ELF-1 (cell line): ENCODE results near the gene RXFP4.
"Not testable (repeated sequence)": the region's sequence is repeated elsewhere in the genome, so short reads cannot be mapped to it uniquely, and the experiment has no call there.

Source experiments
- DNase-seq: peaks from one replicate; pipeline ENCODE4 v3.0.0-alpha.2; 2016; ENCODE audit warnings: low read depth, low spot score

The RXFP4 gene, protein sequence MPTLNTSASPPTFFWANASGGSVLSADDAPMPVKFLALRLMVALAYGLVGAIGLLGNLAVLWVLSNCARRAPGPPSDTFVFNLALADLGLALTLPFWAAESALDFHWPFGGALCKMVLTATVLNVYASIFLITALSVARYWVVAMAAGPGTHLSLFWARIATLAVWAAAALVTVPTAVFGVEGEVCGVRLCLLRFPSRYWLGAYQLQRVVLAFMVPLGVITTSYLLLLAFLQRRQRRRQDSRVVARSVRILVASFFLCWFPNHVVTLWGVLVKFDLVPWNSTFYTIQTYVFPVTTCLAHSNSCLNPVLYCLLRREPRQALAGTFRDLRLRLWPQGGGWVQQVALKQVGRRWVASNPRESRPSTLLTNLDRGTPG

DNA sequence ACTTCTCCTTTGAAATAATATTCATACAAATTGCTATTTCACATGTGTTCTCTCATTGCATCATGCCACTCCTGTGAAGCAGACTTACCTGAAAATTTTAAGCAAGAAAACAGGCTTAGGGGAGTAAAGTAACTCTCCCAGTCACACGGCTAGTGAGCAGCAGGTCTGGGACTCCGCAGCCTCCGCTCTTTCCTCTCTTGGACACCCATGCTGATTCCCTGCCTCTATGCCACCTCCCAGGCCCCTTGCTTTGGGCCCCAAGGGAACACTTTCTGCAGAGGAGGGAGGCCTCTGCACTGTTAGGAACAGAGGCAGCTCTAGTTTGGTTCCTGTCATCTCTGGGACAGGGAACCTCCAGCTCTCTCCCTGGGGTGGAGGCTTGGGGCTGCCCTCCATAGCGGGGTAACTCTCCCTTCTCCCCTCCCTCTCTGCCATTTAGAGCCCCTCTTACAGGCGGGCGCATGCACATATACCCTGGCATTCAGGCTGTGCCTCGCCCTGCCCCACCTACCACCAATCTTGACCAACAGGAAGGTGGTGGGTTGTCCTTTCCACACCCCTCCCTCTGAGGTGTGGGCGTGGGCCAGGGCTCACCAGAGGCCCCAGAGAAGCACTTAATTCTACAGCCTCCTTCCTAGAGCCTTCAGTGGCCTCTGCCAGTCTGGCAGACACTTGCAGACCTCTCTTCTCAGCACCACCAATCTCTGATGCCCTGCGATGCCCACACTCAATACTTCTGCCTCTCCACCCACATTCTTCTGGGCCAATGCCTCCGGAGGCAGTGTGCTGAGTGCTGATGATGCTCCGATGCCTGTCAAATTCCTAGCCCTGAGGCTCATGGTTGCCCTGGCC is at the start of gene RXFP4:
Gene RXFP4 (plus strand): TSS at position 646 of the 852 bp plus-strand sequence. CDS start 72 bp downstream, at position 718.
- no peak for DNase-seq

DNA sequence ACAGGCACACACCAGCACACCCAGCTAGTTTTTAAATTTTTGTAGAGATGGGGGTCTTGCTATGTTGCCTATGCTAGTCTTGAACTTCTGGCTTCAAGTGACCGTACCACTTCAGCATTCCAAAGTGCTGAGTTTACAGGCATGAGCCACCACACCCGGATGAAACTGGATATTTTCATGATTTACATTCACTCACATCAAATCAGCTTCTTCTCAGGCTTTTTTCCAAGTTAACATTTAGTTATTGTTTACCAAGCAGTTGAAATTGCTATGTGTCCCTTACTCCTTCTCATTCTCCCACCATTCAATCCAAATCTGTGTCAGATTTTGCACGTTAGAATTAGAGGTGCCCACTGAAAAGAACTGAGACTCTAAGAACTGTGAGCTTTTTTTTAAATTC is 48.6 kb upstream of the RXFP4 start:
- no peak for DNase-seq

DNA sequence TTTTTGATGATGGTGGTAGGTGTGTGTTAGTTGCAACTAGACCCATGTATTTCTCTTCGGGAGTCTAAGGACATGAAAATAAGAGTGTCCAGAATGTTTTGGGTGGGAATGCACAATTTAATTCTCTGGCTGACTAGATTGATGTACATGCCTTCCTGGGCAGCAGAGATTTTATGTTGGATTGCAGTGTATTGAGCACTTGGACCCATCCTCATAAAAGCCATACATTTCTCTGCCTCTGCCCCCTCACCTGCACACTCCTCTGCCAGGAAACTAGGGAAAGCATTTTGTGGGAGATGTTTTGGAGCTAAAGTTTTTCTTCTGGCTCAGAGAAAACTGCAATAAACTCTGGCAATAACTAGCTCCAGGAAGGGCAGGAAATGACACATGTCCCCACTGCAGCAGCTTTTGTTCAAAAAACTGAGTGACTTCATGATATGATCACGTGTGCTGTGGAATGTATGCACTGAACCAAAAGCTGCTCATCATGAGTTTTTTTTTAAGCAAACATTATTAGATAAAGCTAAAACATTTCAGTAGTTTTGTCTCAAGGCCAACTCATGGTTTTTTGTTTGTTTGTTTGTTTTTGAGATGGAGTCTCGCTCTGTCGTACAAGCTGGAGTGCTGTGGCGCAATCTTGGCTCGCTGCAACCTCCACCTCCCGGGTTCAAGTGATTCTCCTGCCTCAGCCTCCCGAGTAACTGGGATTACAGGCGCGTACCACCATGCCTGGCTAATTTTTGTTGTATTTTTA is 47.9 kb upstream of the RXFP4 start:
- no peak for DNase-seq

DNA sequence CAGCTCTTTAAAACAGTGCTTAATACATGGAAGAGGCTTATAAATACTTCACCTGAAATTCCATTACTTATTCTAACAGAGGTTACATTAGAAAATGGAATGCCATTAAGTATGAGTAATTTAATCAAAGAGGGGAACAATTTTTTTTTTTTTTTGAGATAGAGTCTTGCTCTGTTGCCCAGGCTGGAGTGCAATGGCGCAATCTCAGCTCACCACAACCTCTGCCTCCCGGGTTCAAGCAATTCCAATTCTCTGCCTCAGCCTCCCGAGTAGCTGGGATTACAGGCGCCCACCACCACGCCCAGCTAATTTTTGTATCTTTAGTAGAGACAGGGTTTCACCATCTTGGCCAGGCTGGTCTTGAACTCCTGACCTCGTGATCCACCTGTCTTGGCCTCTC is 45.8 kb upstream of the RXFP4 start:
- not testable (repeated sequence) for DNase-seq

DNA sequence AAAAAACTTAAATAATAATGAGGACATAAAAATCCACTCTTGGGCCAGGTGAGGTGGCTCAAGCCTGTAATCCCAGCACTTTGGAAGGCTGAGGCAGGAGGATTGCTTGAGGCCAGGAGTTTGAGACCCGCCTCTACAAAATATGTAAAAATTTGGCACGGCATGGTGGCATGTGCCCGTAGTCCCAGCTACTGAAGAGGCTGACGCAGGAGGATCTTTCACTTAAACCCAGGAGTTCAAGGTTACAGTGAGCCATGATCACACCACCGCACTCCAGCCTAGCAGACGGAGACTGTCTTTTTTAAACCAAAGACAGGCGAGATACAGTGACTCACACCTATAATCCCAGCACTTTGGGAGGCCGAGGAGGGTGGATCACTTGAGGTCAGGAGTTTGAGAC is 45.0 kb upstream of the RXFP4 start:
- not testable (repeated sequence) for DNase-seq

DNA sequence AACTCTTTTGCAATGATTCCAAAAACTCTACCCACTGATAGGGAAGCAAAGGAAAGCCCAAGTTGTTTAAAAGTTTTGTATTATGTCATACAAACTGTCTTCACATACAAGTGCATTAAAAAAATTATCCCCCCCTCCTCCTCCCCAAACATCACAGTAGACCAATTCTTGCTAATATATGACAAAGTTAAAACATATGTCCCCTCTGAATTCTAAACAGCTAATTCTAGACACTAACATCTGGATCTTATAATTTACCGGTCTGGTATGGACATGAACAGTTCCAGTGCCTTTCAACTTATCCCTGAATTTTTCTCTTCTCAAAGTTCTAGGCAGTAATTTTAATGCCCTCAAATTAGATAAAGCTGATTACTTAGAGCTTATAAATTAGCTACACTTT is 43.7 kb upstream of the RXFP4 start:
- no peak for DNase-seq

DNA sequence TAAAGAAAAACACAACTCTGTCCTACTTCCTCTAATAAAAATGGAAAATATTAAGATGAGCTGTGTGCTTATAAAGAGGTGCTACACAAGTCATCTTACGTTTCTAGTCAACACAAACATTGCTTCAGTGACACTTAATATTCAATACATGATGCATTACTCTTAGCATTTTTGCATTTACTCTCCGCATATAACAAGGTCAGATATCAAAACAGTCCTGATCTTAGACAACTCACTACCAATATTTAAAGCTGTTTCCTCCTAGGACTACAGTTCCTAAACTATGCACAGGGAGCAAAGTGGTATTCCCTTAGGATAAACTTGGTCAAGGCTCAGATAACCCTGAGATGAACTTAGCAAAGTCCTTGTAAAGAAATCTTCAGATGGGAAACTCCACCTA is 42.5 kb upstream of the RXFP4 start:
- no peak for DNase-seq

DNA sequence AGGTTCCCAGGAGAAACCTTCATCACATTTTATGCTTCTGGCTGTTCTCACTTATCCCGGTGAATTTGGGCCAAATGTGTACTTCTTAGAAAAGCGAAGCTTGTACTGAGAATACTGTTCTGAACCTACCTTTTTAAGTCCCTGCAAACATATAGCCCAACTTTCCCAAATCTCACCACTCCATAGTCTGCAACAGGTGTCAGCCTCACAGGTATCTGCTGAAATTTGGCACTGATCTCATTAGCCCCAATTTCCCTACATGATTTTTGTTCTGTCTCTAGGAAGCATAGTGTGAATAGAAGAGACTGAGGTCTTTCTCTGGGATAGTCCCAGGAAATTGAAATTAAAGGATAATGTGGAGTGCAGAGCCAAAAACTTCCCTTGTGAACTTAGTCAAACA is 41.8 kb upstream of the RXFP4 start:
- no peak for DNase-seq

DNA sequence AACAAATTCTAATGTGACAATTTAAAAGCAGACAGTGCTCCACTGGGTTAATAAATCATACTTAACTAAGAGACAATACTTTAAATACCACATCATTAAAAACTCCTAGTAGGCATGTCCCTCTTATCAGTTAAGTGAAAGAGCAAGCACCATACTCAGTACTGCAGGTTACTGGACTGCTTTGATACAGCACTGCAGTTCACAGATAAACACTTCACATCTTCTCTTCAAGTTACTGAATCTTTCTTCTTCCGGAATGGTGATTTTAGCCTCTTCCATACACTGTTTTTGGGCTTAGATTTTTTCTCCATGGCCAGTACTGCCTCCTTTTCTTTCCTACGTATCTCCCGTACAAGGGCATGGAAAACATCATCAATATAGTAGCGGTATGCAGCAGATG is 41.3 kb upstream of the RXFP4 start:
- DNase-seq, result no peak

DNA sequence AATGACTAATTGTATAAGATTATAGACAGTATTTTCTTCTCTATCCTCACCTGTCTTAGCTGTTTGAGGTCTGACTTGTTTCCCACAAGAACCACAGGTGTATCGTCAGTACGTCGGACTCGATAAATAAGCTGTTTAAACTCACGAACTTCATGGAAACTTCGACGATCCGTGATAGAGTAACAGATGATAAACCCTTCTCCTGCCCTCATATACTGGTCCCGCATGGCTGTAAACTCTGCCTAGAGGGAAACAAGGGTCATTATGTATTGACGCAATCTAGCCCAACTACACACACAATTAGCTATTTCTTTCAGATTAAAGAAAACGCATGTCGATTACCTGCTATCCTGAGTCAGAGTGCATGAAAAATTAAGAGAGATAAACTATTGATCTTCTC is 37.2 kb upstream of the RXFP4 start:
- DNase-seq, result no peak

DNA sequence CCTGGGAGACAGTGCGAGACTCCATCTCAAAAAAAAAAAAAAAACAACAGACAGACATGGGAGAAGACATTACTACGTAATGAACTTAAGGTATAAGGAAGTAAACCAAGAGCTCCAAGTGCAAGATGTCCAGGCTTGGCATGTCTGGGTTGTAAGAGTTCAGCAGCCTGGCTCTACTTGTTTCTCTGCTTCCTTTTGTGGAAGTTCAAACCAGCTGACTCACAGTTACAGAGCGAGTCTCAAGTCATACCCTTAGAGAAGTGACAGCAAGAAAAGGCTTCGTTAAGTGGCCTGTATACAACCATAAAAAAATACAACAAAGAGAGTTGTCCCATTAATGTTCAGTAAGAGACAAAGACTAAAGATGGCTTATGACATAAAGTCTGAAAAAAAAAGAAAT is 31.5 kb upstream of the RXFP4 start:
- DNase-seq, result peak; percentile 12

DNA sequence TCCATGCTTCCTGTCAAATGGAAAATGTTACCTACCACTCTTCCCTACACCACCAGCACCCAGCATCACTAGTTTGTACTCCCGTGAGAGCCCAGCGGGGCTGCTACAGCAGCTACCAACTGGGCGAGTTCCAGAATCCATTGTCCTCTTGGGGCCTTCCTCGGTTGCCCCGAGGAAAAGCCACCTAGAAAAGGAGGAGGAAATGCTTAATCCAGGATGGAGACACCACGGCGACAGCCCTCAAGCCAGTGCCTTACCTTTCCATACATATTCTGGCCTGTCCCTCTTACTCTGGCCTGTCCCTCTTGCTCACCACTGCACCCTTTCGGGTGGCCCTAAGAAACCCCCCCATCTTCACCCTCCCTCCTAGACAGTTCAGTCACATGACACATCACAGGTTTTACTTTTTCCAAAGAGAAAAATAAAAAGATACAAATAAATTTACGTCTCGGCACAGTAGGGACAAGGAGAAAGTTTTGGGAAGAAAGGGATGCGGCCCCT is 30.8 kb upstream of the RXFP4 start:
- DNase-seq, result peak; percentile 42

DNA sequence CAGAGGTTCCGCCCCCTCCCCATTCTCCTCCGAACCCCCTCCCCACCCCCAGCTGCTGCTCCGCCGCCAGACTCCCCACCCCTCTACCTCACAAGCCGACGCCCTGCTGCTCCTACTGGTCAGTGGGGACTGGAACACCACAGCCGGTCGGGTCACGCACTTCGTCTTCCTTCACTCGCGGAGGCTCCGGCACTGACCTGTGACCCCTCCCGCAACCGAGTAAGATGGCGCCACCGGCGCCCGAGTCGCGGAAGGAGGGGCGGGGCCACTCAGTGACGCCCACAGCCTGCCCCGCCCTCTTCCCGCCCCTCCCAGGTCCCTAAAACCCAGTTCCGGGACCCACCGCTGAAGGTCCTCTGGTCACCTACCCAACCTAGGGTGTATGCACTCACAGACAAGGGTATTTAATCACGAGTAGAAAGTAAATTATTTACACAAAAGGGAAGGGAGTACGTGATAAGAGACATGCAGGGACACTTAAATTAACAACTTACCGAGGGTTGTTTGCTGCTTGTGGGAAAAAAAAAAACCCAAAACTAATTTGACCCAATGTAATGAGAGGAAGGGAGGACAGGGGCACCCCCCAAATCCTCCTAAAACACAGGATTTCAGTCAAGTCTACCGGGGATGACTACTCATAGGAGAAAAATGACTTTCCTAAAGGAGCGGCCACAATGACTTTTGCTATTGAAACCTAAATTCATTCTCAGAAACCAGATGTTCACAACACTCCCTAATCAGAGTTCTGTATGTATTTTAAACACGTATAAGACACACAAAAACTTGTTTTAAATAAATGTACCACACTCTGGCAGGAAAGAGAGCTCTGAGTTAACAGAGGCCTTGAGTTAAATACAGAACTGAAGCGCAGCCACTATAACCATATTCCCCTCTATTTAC is 30.0 kb upstream of the RXFP4 start, which contains the start of gene RIT1:
Gene RIT1 (minus strand): TSS at position 194 of the 900 bp plus-strand sequence. CDS start 588 bp downstream, outside the sequence.
- DNase-seq, result peak; percentile 93

DNA sequence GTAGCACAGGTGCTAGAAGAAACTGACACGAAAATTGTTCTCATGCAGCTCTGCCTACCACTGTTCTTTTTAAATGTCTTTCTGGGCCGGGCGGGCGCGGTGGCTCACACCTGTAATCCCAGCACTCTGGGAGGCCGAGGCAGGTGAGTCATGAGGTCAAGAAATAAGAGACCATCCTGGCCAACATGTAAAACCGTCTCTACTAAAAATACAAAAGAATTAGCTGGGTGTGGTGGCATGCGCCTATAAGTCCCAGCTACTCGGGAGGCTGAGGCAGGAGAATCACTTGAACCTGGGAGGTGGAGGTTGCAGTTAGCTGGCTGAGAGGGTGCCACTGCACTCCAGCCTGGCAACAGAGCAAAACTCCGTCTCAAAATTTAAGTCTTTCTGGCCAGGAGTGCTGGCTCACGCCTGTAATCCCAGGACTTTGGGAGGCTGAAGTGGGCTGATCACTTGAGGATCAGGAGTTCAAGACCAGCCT is 29.3 kb upstream of the RXFP4 start:
- peak; percentile 31 for DNase-seq

DNA sequence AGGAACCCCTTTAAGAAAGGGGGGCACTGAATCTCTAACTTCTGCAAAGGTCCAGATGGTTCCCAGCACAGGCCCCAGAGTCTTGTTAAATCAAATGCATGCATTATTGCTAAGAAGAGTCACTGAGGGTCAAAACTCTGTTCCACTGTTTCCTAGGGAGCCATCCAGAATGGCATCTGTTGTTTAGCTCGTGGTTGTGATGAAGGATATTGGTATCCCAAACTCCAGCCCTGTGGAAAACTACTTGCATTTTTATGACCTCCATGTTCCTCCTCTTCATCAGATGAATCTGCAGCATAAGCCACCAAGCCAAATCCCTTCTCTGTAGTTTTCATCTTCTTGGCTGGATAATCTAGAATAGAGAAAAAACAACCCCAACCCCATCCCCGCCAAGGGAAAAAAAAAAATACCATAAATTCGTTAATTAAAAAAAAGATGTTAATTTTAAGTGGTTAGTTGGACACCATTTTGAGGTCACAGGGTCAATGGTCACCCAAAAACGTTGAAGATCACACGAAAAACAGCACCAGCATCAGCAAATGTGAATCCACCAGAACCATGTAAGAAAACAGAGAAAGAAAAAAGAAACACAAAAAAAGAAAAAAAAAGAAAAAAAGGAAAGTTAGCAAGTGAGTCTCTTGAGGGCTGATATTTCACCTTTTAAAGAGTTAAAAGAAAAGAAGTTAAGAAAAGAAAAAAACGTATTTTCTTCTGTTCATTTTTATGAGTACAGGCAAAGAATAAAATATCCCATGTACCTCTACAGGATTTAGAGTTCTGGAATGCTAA is 27.3 kb upstream of the RXFP4 start:
- DNase-seq, result no peak

DNA sequence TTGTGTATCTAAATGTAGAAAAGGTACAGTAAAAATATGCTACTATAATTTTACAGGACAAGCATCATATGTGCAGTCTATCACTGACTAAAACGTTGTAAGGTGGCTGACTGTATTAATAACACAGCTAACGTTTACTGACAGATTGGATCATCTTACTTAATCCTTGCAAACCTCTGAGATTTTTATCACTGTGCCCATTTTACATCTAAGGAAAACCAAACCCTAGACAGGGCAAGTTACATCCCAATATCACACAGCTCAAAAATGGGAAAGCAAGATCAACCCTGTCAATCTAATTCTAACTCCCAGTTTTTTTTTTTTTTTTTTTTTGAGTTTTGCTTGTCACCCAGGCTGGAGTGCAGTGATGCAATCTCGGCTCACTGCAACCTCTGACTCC is 22.8 kb upstream of the RXFP4 start:
- DNase-seq, result no peak

DNA sequence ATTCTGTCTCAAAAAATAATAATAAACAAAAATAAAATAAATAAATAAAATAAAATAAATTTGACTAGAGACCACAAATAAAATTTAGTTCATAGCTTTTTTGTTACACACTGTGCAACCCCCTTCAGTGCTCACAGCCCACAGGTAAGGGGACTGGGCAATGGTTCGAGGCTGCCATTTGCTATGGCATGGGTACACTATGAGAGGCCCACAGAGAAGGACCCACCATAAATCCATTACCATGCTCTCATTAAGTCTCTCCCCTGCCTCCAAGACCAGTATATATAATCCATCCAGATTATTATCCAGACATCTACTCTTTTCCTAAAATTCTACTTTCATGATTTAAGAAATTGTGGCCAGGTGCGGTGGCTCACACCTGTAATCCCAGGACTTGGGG is 21.6 kb upstream of the RXFP4 start:
- DNase-seq, result no peak

DNA sequence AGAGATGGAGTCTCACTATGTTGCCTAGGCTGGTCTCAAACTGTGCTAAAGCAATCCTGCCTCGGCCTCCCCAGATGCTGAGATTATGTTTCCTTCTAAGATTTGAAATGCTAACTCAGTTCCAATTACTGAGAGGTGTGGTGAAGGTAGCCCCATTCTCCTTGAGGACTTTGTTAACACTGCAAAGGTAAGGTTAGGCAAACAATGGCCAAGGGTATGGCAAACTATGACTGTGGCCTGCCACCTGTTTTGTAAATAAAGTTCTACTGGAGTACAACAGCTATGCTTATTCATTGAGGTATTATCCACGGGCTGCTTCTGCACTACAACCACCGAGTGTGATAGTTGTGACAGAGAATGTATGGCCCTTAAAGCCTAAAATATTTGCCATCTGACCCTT is 20.7 kb upstream of the RXFP4 start:
- DNase-seq, result no peak

DNA sequence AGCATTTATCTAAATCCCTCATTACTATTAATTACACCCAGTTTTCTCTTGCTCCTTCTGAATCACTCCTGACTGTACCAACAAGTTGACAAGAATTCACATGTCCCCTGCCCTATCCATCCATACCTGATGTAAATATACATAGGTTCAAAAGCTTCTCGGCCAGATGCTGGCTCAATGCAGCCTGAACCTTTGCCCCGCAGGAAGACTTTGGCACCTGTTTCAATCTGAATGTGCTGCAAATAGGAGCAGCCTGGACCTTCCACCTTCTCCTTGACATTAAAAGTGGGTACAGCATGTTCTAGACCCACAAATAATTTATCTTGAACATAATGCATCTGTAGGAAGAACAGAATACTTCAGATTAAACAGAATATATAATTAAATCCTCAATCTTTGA is 15.9 kb upstream of the RXFP4 start:
- no peak for DNase-seq

DNA sequence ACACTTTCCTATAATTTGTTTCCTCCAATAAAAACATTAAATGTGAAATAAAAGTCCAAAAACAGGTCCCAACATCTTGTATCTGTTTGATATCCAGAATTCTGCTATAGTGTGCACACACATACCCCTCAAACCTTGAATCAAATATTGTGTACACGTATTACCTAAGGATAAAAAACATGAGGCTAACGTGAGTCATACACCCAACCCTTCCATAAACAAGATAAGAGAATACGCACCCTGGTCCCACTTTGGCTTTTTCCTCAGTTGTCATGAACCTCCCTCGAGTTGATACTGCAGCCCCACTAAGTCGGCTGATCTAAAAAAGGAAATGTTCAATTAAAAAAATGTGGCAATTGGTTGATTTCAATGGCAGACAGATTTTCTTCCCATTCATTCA is 12.4 kb upstream of the RXFP4 start:
- no peak for DNase-seq
